ENCODE results near the gene RAD51B.

GRCh38 chr14:68283378-68284123, 464.0 kb downstream of the RAD51B start:
- TF ChIP-seq CTCF (IDR thresholded peaks at IDR 0.05) (no peak), EP300 (IDR thresholded peaks at IDR 0.05) (no peak), POLR2A (IDR thresholded peaks at IDR 0.05) (no peak), POLR2AphosphoS5 (IDR thresholded peaks at IDR 0.05) (peak in 1 of 2 donors; percentile 4)

All from upper lobe of left lung (tissue), 4 donors.